PC-3 (cell line): Measurements from ENCODE around the gene CD82.

Experiments used
- EZH2 ChIP-seq: fragments of 300-600 bp; sonication (generic); IDR thresholded peaks from one replicate; pipeline ENCODE4 v1.6.1; 2017; ENCODE audit warnings: antibody characterized with exemption, mild to moderate bottlenecking, low read length; ENCODE audit not compliant: unreplicated experiment
- EZH2phosphoT487 ChIP-seq: fragments of 300-600 bp; sonication (generic); IDR thresholded peaks from 2 replicates; pipeline ENCODE4 v1.6.1; 2018; ENCODE audit warnings: mild to moderate bottlenecking, antibody characterized with exemption, low read length, borderline replicate concordance
- TF ChIP-seq, protein P1 (sequence below): fragments of 300-600 bp; sonication (generic); conservative IDR thresholded peaks from 2 replicates; pipeline ENCODE4 v1.5.1; 2017; ENCODE audit warnings: antibody characterized with exemption, low read depth, mild to moderate bottlenecking, low read length

DNA sequence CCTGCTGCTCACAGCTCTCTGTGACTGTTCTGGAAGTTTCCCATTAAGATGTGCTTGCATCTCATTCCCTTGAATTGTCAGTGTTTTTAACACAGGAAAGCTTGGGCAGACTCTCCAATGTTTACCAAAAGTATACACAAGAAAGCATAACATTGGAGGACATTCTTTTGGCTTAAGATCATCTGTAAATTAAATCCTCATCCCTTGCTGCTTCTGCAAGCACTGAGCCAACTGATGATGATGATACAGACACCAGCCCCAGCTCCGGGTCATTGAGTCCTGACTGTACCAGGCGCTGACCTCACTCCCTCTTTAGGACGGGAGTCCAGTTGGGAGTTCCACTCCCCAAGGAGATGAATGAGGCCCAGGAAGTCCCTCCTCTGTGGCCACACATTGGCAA lies 23.8 kb downstream of the CD82 start:
- TF ChIP-seq, protein P1, sequence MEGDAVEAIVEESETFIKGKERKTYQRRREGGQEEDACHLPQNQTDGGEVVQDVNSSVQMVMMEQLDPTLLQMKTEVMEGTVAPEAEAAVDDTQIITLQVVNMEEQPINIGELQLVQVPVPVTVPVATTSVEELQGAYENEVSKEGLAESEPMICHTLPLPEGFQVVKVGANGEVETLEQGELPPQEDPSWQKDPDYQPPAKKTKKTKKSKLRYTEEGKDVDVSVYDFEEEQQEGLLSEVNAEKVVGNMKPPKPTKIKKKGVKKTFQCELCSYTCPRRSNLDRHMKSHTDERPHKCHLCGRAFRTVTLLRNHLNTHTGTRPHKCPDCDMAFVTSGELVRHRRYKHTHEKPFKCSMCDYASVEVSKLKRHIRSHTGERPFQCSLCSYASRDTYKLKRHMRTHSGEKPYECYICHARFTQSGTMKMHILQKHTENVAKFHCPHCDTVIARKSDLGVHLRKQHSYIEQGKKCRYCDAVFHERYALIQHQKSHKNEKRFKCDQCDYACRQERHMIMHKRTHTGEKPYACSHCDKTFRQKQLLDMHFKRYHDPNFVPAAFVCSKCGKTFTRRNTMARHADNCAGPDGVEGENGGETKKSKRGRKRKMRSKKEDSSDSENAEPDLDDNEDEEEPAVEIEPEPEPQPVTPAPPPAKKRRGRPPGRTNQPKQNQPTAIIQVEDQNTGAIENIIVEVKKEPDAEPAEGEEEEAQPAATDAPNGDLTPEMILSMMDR = no peak
- TF ChIP-seq EZH2 (no peak), EZH2phosphoT487 (no peak)
